PFSK-1 (cell line): ENCODE results near the gene CA12.

Experiments
- FOXP2 ChIP-seq: optimal IDR thresholded peaks from 2 replicates; pipeline ENCODE3; 2011; ENCODE audit warnings: borderline replicate concordance, control low read depth, inconsistent platforms; ENCODE audit not compliant: insufficient read depth; ENCODE audit errors: extremely low read length, extremely low read depth
- POLR2AphosphoS5 ChIP-seq: IDR thresholded peaks from 2 replicates; pipeline ENCODE4 v1.6.1; 2012; ENCODE audit warnings: low read depth, mild to moderate bottlenecking, control low read depth, low read length, moderate library complexity
- SIN3A ChIP-seq: IDR thresholded peaks from 2 replicates; pipeline ENCODE4 v1.6.1; 2012; ENCODE audit warnings: mild to moderate bottlenecking, low read length, moderate library complexity, borderline replicate concordance; ENCODE audit not compliant: insufficient read depth
- TAF1 ChIP-seq: IDR thresholded peaks from 2 replicates; pipeline ENCODE4 v1.6.1; 2012; ENCODE audit warnings: low read length, control low read depth, borderline replicate concordance; ENCODE audit not compliant: insufficient read depth
- TF ChIP-seq, protein P1 (sequence below), 2 experiments: IDR thresholded peaks; 2 replicates each; pipeline versions ENCODE4 v1.6.1 to v1.8.0; 2011 to 2012; ENCODE audit warnings: low read depth in 2 of 2, low read length in 2 of 2, control low read depth in 1 of 2, inconsistent platforms in 1 of 2, mild to moderate bottlenecking in 1 of 2, moderate library complexity in 1 of 2; ENCODE audit not compliant: insufficient read depth in 1 of 2

CA12 gene

DNA sequence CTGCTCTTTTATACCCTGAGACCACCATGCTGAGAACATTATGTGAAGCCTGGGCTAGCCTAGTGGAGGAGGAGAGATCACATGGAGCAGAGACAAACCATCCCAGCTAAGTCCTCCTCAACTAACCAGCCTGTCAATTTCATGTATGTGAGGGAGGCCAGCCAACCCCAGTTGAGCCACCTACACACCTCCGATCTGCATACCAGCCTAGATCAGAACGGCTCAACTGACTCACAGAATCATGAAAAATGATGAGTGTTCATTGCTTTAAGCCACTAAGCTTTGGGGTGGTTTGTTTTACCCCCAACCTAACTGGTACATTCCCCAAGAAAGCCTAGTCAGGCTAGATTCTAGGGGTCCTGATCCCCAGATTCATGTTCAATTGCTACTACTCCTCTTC is 19.4 kb upstream of the CA12 start:
- TF ChIP-seq, protein P1, sequence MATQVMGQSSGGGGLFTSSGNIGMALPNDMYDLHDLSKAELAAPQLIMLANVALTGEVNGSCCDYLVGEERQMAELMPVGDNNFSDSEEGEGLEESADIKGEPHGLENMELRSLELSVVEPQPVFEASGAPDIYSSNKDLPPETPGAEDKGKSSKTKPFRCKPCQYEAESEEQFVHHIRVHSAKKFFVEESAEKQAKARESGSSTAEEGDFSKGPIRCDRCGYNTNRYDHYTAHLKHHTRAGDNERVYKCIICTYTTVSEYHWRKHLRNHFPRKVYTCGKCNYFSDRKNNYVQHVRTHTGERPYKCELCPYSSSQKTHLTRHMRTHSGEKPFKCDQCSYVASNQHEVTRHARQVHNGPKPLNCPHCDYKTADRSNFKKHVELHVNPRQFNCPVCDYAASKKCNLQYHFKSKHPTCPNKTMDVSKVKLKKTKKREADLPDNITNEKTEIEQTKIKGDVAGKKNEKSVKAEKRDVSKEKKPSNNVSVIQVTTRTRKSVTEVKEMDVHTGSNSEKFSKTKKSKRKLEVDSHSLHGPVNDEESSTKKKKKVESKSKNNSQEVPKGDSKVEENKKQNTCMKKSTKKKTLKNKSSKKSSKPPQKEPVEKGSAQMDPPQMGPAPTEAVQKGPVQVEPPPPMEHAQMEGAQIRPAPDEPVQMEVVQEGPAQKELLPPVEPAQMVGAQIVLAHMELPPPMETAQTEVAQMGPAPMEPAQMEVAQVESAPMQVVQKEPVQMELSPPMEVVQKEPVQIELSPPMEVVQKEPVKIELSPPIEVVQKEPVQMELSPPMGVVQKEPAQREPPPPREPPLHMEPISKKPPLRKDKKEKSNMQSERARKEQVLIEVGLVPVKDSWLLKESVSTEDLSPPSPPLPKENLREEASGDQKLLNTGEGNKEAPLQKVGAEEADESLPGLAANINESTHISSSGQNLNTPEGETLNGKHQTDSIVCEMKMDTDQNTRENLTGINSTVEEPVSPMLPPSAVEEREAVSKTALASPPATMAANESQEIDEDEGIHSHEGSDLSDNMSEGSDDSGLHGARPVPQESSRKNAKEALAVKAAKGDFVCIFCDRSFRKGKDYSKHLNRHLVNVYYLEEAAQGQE (IDR thresholded peaks at IDR 0.05; ENCODE audit: insufficient read depth in 1 of 2, low read depth in 2 of 2, low read length in 2 of 2), result no peak
- TF ChIP-seq POLR2AphosphoS5, result no peak
- no peak for TF ChIP-seq SIN3A
- TF ChIP-seq FOXP2, result no peak
- TF ChIP-seq TAF1, result no peak

DNA sequence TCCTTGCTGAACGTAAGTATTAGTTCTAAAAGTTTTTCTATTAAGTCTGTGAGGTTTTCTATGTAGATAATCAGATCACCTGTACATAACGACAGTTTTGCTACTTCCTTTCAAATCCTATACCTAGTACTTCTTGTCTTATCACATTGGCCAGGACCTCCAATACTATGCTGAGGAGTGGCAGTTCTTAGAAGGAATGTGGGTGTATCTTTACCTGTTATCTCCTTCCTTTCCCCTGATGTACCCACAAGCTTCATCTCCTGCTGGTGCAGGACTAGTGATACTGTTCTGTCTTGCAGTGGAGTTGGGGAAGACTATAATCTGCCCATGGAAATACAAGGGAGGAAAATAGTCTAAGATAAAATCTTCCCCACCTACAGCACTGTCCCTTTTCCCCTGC is 16.8 kb upstream of the CA12 start:
- no peak for TF ChIP-seq TAF1
- TF ChIP-seq, protein P1 (IDR thresholded peaks at IDR 0.05; ENCODE audit: insufficient read depth in 1 of 2, low read depth in 2 of 2, low read length in 2 of 2), result no peak
- no peak for TF ChIP-seq SIN3A
- TF ChIP-seq FOXP2, result no peak
- TF ChIP-seq POLR2AphosphoS5, result no peak

DNA sequence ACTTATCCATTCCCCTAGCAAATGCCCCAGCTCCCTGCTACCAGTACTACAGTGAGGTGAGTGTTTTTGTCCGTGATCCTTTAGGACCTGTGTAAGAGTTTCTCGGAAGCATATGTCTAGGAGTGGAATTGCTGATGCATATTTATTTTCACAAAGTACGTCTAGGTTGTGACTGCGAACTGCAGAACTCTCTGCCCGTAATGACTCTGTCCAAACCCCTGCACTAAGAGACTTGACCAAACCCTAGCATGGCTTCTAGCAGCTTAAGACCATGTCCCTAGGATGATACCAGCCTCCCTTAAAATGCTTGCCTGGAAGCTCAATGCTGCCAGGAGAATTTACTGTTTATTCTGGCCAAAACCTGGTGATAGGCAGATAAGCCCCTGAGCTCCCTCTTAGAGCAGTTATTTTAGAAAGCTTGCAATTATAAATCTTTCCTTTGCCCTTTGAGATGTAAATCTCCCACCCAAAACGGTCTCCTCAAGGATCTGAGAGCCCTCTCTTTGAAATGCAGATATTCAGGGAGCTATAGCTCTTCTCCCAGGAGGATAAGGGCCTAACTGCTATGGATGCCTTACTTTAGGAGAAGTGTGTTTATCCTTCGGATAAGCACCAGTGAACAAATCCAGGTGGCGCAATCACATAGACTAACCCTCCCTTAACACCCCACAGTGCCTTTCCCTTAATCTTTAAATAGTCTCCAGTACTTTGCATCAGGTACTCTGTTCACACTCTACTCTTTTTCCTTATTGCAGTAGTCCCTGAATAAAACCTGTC is 14.7 kb upstream of the CA12 start:
- TF ChIP-seq TAF1 (no peak), POLR2AphosphoS5 (no peak), SIN3A (no peak)

DNA sequence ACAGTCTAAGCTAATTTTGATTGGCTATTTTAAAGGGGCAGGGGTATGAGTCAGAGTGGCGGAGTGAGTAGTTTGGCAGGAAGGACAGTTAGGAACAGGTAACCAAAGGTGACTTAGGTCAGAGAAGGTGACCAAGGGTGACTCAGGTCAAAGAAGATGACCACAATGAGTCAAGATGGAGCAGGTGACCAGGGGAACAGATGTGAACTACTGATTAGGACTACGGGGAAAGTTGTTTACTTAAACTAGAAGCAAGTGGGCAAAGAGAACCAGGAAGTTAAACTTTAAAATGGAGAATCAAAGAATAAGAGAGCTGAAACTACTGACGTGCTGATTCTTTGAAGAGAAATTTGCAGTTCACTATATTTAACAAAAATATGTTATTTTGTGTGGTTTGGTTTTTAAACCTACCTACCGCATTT is 14.1 kb upstream of the CA12 start:
- no peak for TF ChIP-seq SIN3A
- TF ChIP-seq, protein P1 (IDR thresholded peaks at IDR 0.05; ENCODE audit: insufficient read depth in 1 of 2, low read depth in 2 of 2, low read length in 2 of 2), result no peak
- TF ChIP-seq POLR2AphosphoS5, result no peak
- TF ChIP-seq FOXP2, result no peak
- TF ChIP-seq TAF1, result no peak

DNA sequence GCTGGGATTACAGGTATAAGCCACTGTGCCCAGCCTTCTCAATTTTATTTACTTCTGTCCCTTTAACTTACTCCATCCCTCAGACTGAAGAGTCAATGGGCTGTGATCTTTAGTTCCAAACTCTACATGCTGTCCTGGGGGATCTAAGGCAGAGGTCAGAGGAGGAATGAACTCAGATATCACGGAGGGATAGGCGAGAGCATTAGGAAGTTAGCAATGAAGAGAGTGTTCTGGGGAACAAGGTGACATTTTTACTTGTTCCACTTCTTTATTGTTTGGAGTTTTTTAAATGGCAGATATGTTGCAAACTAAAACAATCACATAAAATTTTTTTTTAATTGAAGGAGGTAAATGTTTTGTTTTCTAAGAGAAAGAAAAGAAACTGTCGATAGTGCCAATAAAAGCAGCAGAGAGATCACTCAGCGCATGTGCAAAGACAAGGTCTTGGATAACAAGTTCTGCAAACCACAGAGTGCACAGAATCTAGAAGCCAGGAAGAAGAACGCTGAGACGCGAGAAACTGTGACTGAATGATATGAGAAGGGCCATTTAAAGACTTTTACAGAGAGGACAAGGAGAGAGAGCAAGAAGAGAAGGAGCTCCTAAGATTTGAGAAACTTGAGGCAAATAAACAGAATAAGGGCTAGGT is 10.8 kb upstream of the CA12 start:
- TF ChIP-seq POLR2AphosphoS5 (no peak), TAF1 (no peak), FOXP2 (no peak), SIN3A (no peak)
